ENCODE measurements around the gene MET. TPM values are rescaled to one million over a fixed set of nuclear protein-coding genes. Genes with fewer than 3 reads are reported as not detected.
"Not testable (repeated sequence)": the region's sequence is repeated elsewhere in the genome, so short reads cannot be mapped to it uniquely, and the experiment has no call there.

Gene MET
- under 1 TPM; 0.63 to 0.91 TPM for total RNA-seq

GRCh38 chr7:116671681-116672595 lies at the start of gene MET:
Gene MET (plus strand): TSS chr7:116672196. CDS start chr7:116699085, 26,889 bp downstream.
- Mint-ChIP-seq H3K4me3 (peak within 1 kb of the TSS; percentile 46), H3K9me3 (ENCODE audit: low read depth) (no peaks in the 10 kb centered on the region), H3K36me3 (ENCODE audit: low read depth) (no peaks in the 10 kb centered on the region), H3K27ac (no peak within 1 kb of the TSS), H3K27me3 (peaks cover 47% of the 10 kb centered on the region), H3K4me1 (peaks cover 7% of the 10 kb centered on the region)
- intact Hi-C loops (cut with DNase I, micrococcal nuclease), result loop anchor here (1.0 to 10.0 kb wide), 6 partner anchors 114 to 343 kb away; partner anchors contain the start of gene CAPZA2 (in 1 of the 2)
- ATAC-seq, result peak; percentile 97
- DNase-seq, result peak; percentile 82
- POLR2A ChIA-PET, result no interaction called here
- CTCF ChIA-PET, result interaction anchor here (0.7 to 1.0 kb wide), 4 partner anchors 29 to 137 kb away, joined by 3 read pairs; no protein-coding TSS in a partner anchor

DNA sequence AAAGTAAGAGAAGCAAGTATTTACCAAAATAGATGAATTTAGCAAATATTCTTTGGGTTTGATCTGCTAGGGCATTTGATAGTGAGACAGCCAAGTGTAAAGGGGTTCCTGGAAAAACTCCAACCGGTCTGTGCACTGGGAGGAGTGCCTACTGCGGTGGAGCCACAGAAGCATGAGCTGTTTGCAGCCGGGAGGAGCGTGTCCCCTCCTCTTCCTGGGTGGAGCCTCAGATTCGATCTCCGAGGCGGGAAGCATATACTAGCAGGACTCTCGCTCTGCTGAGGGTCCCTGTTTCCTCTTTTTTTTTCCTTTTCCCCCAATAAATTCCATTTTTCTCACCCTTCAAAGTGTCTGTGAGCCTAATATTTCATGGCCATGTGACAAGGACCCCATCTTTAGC lies 45.1 kb upstream of the MET start:
- CTCF ChIA-PET, result no interaction called here
- no peak overlapping the region for H3K4me3 Mint-ChIP-seq
- no peaks in the 10 kb centered on the region for H3K9me3 Mint-ChIP-seq (ENCODE audit: low read depth)
- H3K27me3 Mint-ChIP-seq, result peaks cover 23% of the 10 kb centered on the region
- H3K36me3 Mint-ChIP-seq (ENCODE audit: low read depth), result no peaks in the 10 kb centered on the region
- no peaks in the 10 kb centered on the region for H3K4me1 Mint-ChIP-seq
- no peak for ATAC-seq
- no peak overlapping the region for H3K27ac Mint-ChIP-seq
- POLR2A ChIA-PET, result no interaction called here
- intact Hi-C loops (cut with DNase I, micrococcal nuclease), result no loop called here
- no peak for DNase-seq

DNA sequence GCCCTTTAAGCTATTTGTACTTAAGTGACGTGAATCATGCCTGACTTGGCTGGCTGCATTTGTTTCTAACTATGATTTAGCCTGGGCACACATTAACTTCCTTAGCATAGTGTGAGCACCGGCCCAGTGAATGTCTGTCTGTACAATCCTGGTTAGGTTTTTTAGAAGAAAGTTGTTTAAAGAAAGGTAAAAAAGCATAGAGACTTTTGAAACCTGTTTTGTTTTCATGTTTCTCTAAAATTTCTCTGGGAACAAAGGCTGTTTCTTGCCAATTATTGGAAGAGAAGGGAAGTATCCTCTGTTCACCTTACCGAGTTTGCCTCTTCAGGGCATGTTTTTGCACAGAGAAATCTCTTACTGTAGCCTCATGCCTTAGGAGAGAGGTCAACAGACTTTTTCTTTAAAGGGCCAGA lies 42.9 kb upstream of the MET start:
- ChIA-PET CTCF (no interaction called here), POLR2A (no interaction called here)
- DNase-seq, result no peak
- no peak for ATAC-seq
- Mint-ChIP-seq H3K4me1 (no peaks in the 10 kb centered on the region), H3K27me3 (peaks cover 22% of the 10 kb centered on the region), H3K36me3 (ENCODE audit: low read depth) (no peaks in the 10 kb centered on the region), H3K27ac (no peak overlapping the region), H3K4me3 (no peak overlapping the region), H3K9me3 (ENCODE audit: low read depth) (no peaks in the 10 kb centered on the region)
- intact Hi-C loops (cut with DNase I, micrococcal nuclease), result no loop called here

DNA sequence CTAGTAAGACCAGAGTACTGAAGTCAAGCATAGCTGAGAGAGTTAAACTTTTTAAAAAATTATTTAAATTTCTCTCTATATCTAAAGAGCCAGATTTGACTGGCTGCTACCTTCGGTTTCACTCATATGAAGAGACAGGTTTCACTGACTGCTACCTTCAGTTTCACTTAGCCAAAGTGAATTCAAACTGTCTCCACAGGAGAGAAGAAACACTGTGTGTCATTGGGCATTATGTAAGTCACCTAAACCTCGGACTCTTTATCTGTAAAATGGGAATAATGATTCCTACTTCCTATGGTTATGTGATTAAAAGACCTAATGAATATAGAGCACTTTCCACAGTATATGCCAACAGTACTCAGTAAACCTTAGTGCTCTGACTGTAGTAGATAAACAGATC lies 41.6 kb upstream of the MET start:
- POLR2A ChIA-PET, result no interaction called here
- CTCF ChIA-PET, result no interaction called here
- no peaks in the 10 kb centered on the region for H3K36me3 Mint-ChIP-seq (ENCODE audit: low read depth)
- peaks cover 20% of the 10 kb centered on the region for H3K27me3 Mint-ChIP-seq
- no peaks in the 10 kb centered on the region for H3K4me1 Mint-ChIP-seq
- no peak overlapping the region for H3K4me3 Mint-ChIP-seq
- H3K27ac Mint-ChIP-seq, result no peak overlapping the region
- no peaks in the 10 kb centered on the region for H3K9me3 Mint-ChIP-seq (ENCODE audit: low read depth)
- ATAC-seq (peak; percentile 89), DNase-seq (no peak)
- intact Hi-C loops (cut with DNase I, micrococcal nuclease), result no loop called here

GRCh38 chr7:116630932-116631671 lies 40.9 kb upstream of the MET start:
- no peak overlapping the region for H3K4me3 Mint-ChIP-seq
- H3K4me1 Mint-ChIP-seq, result no peaks in the 10 kb centered on the region
- CTCF ChIA-PET, result interaction anchor here (0.9 kb wide), 1 partner anchor 145 kb away, joined by 3 read pairs; no protein-coding TSS in a partner anchor
- intact Hi-C loops (cut with DNase I, micrococcal nuclease), result no loop called here
- no peak for ATAC-seq
- H3K27me3 Mint-ChIP-seq, result peaks cover 16% of the 10 kb centered on the region
- no peaks in the 10 kb centered on the region for H3K9me3 Mint-ChIP-seq (ENCODE audit: low read depth)
- DNase-seq, result no peak
- H3K36me3 Mint-ChIP-seq (ENCODE audit: low read depth), result no peaks in the 10 kb centered on the region
- POLR2A ChIA-PET, result no interaction called here
- no peak overlapping the region for H3K27ac Mint-ChIP-seq

GRCh38 chr7:116631676-116632075 lies 40.3 kb upstream of the MET start:
- Mint-ChIP-seq H3K4me3 (no peak overlapping the region), H3K27me3 (peaks cover 15% of the 10 kb centered on the region), H3K9me3 (ENCODE audit: low read depth) (no peaks in the 10 kb centered on the region), H3K4me1 (no peaks in the 10 kb centered on the region), H3K27ac (no peak overlapping the region), H3K36me3 (ENCODE audit: low read depth) (no peaks in the 10 kb centered on the region)
- ChIA-PET POLR2A (no interaction called here), CTCF (interaction anchor here (0.9 to 1.1 kb wide), 2 partner anchors 41 to 144 kb away, joined by 3 to 5 read pairs; no protein-coding TSS in a partner anchor)
- ATAC-seq (no peak), DNase-seq (no peak)
- intact Hi-C loops (cut with DNase I, micrococcal nuclease), result no loop called here

DNA sequence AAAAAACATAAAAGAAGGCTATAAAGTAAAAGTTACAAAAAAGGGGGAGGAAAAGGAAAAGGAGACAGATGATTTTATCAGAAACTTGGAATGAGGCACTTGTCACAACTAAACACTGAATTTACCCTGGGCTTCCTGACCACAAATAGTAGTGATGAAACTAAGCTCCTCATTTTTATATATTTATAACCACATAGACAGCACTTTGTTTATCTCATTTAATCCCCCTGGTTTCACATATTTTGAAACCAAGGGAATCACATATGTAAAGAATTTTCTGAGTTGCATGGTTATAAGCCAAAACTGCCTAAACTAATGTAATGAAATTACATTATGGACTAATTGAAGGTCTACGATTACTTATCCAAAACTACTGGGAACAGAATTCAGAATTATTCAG lies 39.6 kb upstream of the MET start:
- ChIA-PET POLR2A (no interaction called here), CTCF (interaction anchor here (1.1 to 1.6 kb wide), 2 partner anchors 41 to 178 kb away, joined by 3 to 5 read pairs; no protein-coding TSS in a partner anchor)
- no peak overlapping the region for H3K4me3 Mint-ChIP-seq
- ATAC-seq, result no peak
- no peaks in the 10 kb centered on the region for H3K9me3 Mint-ChIP-seq (ENCODE audit: low read depth)
- no peaks in the 10 kb centered on the region for H3K36me3 Mint-ChIP-seq (ENCODE audit: low read depth)
- no peak overlapping the region for H3K27ac Mint-ChIP-seq
- DNase-seq, result no peak
- no peaks in the 10 kb centered on the region for H3K4me1 Mint-ChIP-seq
- peaks cover 10% of the 10 kb centered on the region for H3K27me3 Mint-ChIP-seq
- intact Hi-C loops (cut with DNase I, micrococcal nuclease), result no loop called here

DNA sequence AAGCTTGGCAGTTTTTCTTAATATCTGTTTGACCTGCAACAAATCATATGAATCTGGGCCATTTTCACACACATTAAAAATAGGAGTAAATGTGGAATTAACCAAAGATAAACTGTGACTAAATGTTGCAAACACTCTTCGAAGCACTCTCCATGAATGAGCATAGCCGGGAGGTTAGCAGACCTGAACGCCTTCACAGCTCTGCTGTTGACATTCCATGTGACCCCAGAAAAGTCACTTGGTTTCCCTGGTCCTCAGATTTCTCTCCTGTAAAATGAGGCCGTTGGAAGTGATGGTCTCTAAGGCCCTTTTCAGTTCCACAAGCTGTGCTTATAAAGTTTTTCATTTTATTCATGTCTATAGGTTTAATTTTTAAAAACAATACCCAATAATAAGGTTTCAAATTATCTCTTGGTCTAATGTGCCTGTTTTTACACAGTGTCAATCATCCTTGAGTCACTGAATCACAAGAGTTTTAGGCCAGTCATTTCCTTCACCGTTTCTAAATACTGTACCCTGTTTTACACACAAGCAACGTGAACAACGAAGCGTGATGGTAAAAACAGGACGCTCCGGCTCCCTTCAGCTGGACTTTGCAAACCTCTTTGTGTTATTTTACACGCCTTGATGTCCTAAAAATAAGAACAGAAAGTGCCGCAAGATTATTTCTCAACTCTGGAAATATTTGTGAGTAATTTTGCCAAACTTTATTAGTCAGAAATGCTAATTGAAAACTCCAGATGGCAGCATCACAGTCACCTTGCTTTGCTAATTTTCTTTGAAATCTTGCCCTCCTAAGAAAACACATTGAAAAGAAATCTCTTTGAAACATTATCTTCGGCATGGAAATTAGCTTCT lies 38.6 kb upstream of the MET start:
- Mint-ChIP-seq H3K4me3 (no peak overlapping the region), H3K9me3 (ENCODE audit: low read depth) (no peaks in the 10 kb centered on the region), H3K4me1 (no peaks in the 10 kb centered on the region), H3K36me3 (ENCODE audit: low read depth) (no peaks in the 10 kb centered on the region), H3K27ac (no peak overlapping the region), H3K27me3 (peaks cover 10% of the 10 kb centered on the region)
- ChIA-PET CTCF (interaction anchor here (1.6 kb wide), 1 partner anchor 177 kb away, joined by 3 read pairs; no protein-coding TSS in a partner anchor), POLR2A (no interaction called here)
- intact Hi-C loops (cut with DNase I, micrococcal nuclease), result no loop called here
- DNase-seq, result no peak
- no peak for ATAC-seq

- ChIA-PET POLR2A (no interaction called here), CTCF (no interaction called here)
- intact Hi-C loops (cut with DNase I, micrococcal nuclease), result no loop called here
- Mint-ChIP-seq H3K4me3 (no peak overlapping the region), H3K27ac (no peak overlapping the region), H3K9me3 (ENCODE audit: low read depth) (no peaks in the 10 kb centered on the region), H3K4me1 (no peaks in the 10 kb centered on the region), H3K27me3 (peaks cover 4% of the 10 kb centered on the region), H3K36me3 (ENCODE audit: low read depth) (no peaks in the 10 kb centered on the region)
- no peak for ATAC-seq
- no peak for DNase-seq
These were observed 35.0 kb upstream of the MET start for GRCh38 chr7:116636997-116637396.

DNA sequence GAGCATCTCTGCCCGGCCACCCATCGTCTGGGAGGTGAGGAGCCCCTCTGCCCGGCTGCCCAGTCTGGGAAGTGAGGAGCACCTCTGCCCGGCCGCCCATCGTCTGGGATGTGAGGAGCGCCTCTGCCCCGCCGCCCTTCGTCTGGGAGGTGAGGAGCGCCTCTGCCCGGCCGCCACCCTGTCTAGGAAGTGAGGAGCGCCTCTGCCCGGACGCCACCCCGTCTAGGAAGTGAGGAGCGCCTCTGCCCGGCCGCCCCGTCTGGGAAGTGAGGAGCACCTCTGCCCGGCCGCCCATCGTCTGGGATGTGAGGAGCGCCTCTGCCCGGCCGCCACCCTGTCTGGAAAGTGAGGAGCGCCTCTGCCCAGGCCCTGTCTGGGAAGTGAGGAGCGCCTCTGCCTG lies 33.4 kb upstream of the MET start:
- H3K27ac Mint-ChIP-seq; POLR2A ChIA-PET; H3K27me3 Mint-ChIP-seq; H3K36me3 Mint-ChIP-seq (ENCODE audit: low read depth); H3K4me1 Mint-ChIP-seq; H3K9me3 Mint-ChIP-seq (ENCODE audit: low read depth); CTCF ChIA-PET; DNase-seq; intact Hi-C loops (cut with DNase I, micrococcal nuclease); H3K4me3 Mint-ChIP-seq; ATAC-seq: not testable (repeated sequence)

DNA sequence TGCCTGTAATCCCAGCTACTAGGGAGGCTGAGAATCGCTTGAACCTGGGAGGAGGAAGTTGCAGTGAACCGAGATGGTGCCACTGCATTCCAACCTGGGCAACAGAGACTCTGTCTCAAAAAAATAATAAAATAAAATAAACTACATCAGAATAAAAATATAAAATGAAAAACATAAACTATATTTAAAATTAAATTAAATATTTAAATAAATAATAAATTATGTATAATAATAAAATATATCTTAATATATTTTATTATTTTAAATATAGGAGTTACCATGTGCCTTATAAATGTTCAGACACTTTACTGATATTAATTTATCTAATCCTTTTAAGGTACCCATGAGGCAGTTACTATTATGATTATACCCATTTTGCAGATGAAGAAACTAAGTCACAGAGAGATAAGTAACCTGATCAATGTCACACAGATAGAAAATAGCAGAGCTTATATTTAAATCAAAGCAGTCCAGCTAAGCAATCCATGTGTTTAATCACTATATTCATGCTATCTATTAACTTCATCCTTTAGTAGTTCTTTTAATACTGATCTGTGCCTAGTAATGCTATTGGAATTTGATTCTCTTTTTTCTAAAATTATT lies 30.3 kb upstream of the MET start:
- Mint-ChIP-seq H3K36me3 (ENCODE audit: low read depth) (no peaks in the 10 kb centered on the region), H3K4me3 (no peak overlapping the region), H3K4me1 (no peaks in the 10 kb centered on the region), H3K9me3 (ENCODE audit: low read depth) (no peaks in the 10 kb centered on the region), H3K27me3 (peaks cover 2% of the 10 kb centered on the region), H3K27ac (no peak overlapping the region)
- CTCF ChIA-PET, result interaction anchor here (0.7 kb wide), 1 partner anchor 66 kb away, joined by 3 read pairs; no protein-coding TSS in a partner anchor
- no peak for ATAC-seq
- POLR2A ChIA-PET, result no interaction called here
- DNase-seq, result no peak
- intact Hi-C loops (cut with DNase I, micrococcal nuclease), result no loop called here
